SK-N-SH (cell line): Measurements from ENCODE around the gene RNF13.

Source experiments
- CTCF ChIP-seq: fragments of 200-600 bp; sonication (generic); IDR thresholded peaks from 2 replicates; pipeline ENCODE4 v1.6.1; 2017; ENCODE audit warnings: antibody characterized with exemption, mild to moderate bottlenecking, moderate library complexity
- EZH2phosphoT487 ChIP-seq: fragments of 200-600 bp; sonication (generic); IDR thresholded peaks from 2 replicates; pipeline ENCODE4 v1.6.1; 2017; ENCODE audit warnings: low read depth, mixed run types, mild to moderate bottlenecking, antibody characterized with exemption, moderate library complexity, borderline replicate concordance
- FOSL2 ChIP-seq: IDR thresholded peaks from 2 replicates; pipeline ENCODE4 v1.4.0; 2012; ENCODE audit warnings: low read depth, mild to moderate bottlenecking, moderate library complexity, borderline replicate concordance
- FOXJ3 ChIP-seq: sonication (generic); formaldehyde crosslinking; IDR thresholded peaks from 2 replicates; pipeline ENCODE4 v1.5.1; 2020; ENCODE audit warnings: mild to moderate bottlenecking, missing genetic modification reagents
- GATA2 ChIP-seq: sonication (generic); formaldehyde crosslinking; IDR thresholded peaks from 2 replicates; pipeline ENCODE4 v1.5.0; 2020; ENCODE audit warnings: mild to moderate bottlenecking, missing genetic modification reagents
- POLR2AphosphoS5 ChIP-seq: IDR thresholded peaks from 2 replicates; pipeline ENCODE4 v1.6.1; 2012; ENCODE audit warnings: low read depth, low read length
- RCOR1 ChIP-seq: fragments of 150-350 bp; IDR thresholded peaks from 2 replicates; pipeline ENCODE4 v1.6.1; 2017; ENCODE audit warnings: antibody characterized with exemption, low read length
- RXRA ChIP-seq: IDR thresholded peaks from 2 replicates; pipeline ENCODE4 v1.4.0; 2012; ENCODE audit warnings: low read depth, mild to moderate bottlenecking, borderline replicate concordance
- TAF1 ChIP-seq: IDR thresholded peaks from 2 replicates; pipeline ENCODE4 v1.6.1; 2012; ENCODE audit warnings: low read depth, mild to moderate bottlenecking, low read length, moderate library complexity, borderline replicate concordance
- TCF12 ChIP-seq: IDR thresholded peaks from 2 replicates; pipeline ENCODE4 v1.4.0; 2012
- YY1 ChIP-seq: IDR thresholded peaks from 2 replicates; pipeline ENCODE4 v1.4.0; 2012; ENCODE audit warnings: low read depth, mild to moderate bottlenecking
- TF ChIP-seq, protein P1 (sequence below): IDR thresholded peaks from 2 replicates; pipeline ENCODE4 v1.4.0; 2012; ENCODE audit warnings: low read depth
- TF ChIP-seq, protein P2 (sequence below): IDR thresholded peaks from 2 replicates; pipeline ENCODE4 v1.6.1; 2012; ENCODE audit warnings: mild to moderate bottlenecking, low read depth, low read length, moderate library complexity
- TF ChIP-seq, protein P3 (sequence below): fragments of 150-350 bp; IDR thresholded peaks from 2 replicates; pipeline ENCODE4 v1.6.1; 2016; ENCODE audit warnings: mild to moderate bottlenecking, low read depth, low read length

DNA sequence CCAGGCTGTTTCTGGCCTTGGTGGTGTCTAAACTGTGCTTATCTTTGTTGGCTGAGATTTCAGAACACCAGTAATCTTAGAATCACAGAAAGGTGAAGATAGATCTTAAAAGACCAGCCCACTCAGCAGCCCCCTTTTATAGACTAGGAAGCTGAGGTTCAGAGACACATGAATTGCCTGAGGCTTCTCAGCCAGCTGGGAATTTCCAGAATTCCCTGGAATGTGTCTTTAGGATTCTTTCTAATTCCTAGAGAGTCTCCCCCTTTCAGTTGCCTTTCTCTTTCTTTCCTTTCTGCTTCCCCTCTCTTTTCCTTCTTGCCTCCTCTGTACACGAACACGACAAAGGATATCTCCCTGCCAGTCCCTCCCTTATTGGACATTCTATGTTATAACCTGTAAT lies 40.2 kb upstream of the RNF13 start:
- TF ChIP-seq RCOR1 (no peak), TAF1 (no peak), CTCF (no peak), FOSL2 (no peak), YY1 (no peak), FOXJ3 (CRISPR knock-in tag) (no peak), GATA2 (CRISPR knock-in tag) (no peak), RXRA (no peak), POLR2AphosphoS5 (no peak), TCF12 (no peak), EZH2phosphoT487 (no peak)
- TF ChIP-seq, protein P1, sequence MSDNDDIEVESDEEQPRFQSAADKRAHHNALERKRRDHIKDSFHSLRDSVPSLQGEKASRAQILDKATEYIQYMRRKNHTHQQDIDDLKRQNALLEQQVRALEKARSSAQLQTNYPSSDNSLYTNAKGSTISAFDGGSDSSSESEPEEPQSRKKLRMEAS = no peak
- TF ChIP-seq, protein P2, sequence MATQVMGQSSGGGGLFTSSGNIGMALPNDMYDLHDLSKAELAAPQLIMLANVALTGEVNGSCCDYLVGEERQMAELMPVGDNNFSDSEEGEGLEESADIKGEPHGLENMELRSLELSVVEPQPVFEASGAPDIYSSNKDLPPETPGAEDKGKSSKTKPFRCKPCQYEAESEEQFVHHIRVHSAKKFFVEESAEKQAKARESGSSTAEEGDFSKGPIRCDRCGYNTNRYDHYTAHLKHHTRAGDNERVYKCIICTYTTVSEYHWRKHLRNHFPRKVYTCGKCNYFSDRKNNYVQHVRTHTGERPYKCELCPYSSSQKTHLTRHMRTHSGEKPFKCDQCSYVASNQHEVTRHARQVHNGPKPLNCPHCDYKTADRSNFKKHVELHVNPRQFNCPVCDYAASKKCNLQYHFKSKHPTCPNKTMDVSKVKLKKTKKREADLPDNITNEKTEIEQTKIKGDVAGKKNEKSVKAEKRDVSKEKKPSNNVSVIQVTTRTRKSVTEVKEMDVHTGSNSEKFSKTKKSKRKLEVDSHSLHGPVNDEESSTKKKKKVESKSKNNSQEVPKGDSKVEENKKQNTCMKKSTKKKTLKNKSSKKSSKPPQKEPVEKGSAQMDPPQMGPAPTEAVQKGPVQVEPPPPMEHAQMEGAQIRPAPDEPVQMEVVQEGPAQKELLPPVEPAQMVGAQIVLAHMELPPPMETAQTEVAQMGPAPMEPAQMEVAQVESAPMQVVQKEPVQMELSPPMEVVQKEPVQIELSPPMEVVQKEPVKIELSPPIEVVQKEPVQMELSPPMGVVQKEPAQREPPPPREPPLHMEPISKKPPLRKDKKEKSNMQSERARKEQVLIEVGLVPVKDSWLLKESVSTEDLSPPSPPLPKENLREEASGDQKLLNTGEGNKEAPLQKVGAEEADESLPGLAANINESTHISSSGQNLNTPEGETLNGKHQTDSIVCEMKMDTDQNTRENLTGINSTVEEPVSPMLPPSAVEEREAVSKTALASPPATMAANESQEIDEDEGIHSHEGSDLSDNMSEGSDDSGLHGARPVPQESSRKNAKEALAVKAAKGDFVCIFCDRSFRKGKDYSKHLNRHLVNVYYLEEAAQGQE = no peak
- TF ChIP-seq, protein P3, sequence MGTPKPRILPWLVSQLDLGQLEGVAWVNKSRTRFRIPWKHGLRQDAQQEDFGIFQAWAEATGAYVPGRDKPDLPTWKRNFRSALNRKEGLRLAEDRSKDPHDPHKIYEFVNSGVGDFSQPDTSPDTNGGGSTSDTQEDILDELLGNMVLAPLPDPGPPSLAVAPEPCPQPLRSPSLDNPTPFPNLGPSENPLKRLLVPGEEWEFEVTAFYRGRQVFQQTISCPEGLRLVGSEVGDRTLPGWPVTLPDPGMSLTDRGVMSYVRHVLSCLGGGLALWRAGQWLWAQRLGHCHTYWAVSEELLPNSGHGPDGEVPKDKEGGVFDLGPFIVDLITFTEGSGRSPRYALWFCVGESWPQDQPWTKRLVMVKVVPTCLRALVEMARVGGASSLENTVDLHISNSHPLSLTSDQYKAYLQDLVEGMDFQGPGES = no peak
